ENCODE measurements around the gene RBM34. TPM values are rescaled to one million over a fixed set of nuclear protein-coding genes. Genes with fewer than 3 reads are reported as not detected.
"Not testable (repeated sequence)": the region's sequence is repeated elsewhere in the genome, so short reads cannot be mapped to it uniquely, and the experiment has no call there.

RBM34 gene
- total RNA-seq, 8 experiments from 2014 or later = 111 to 157 (median 137) TPM

DNA sequence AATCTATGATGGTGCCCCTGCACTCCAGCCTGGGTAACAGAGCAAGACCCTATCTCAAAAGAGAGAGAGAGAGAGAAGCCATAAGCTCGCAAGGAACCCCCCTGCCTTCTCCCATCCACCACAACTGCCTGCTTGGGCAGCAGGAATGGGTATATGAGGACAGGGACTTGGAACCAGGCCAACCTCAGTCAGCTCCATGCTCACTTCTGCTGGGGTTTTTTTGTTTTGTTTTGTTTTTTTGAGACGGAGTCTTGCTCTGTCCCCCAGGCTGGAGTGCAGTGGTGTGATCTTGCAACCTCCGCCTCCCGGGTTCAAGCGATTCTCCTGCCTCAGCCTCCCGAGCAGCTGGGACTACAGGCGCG lies 69.0 kb downstream of the RBM34 start:
- ATAC-seq (replicated peaks in 6 of 8) = not testable (repeated sequence)

DNA sequence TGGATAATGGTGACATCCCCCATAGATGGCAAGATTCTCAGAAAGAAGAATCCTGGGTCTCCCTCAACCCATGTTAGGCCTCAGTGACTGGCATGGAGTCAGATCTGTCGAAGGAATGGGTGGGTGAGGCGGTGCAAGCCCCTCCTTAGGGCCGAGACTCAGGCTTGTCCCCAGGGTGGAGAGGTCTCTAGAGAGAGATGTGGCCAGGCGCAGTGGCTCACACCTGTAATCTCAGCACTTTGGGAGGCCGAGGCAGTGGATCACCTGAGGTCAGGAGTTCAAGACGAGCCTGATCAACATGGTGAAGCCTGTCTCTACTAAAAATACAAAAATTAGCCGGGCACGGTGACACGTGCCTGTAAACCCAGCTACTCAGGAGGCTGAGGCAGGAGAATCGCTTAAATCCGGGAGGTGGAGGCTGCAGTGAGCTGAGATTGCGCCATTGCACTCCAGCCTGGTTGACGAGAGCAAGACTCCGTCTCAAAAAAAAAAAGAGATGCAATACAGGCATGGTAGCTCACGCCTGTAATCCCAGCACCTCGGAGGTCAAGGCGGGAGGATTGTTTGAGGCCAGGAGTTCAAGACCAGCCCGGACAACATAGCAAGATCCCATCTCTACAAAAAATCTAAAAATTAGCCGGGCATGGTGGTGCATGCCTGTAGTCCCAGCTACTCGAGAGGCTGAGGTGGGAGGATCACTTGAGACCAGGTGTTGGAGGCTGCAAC lies 69.6 kb downstream of the RBM34 start:
- ATAC-seq (replicated peaks in 6 of 8); H3K4me3 ChIP-seq: not testable (repeated sequence)
- in situ Hi-C loops (cut with MboI; ENCODE audit: low pct_unique_long_range_greater_than_20kb in 2 of 9, low sequenced_read_pairs in 9 of 9, unreplicated experiment in 9 of 9) = loop anchor here (10.0 to 25.0 kb wide), 8 partner anchors 354 to 979 kb away; partner anchors contain the start of genes IRF2BP2 (in 4 of the 9) and TARBP1 (in 2 of the 9)
- Histone ChIP-seq H3K27ac (peak overlapping the region; percentile 54 to 68), H3K4me1 (replicated peaks in 1 of 2) (peaks cover 25 to 30% of the 10 kb centered on the region in 2 donors)
- 60 to 100% (median 92%) methylated on average over 1 to 15 of the region's 20 CpGs; no CpG with 5 or more reads in 2 of the 10 experiments for WGBS, 10 experiments

More for the DNA sequence above, 69.0 kb downstream of the RBM34 start:
- H3K27ac ChIP-seq, H3K4me3 ChIP-seq: not testable (repeated sequence)
- 86 to 100% (median 92%) methylated on average over 1 to 7 of the region's 8 CpGs; no CpG with 5 or more reads in 7 of the 10 experiments for WGBS, 10 experiments
- in situ Hi-C loops (cut with MboI; ENCODE audit: low pct_unique_long_range_greater_than_20kb in 2 of 9, low sequenced_read_pairs in 9 of 9, unreplicated experiment in 9 of 9) = loop anchor here (10.0 to 25.0 kb wide), 8 partner anchors 355 to 980 kb away; partner anchors contain the start of genes IRF2BP2 (in 4 of the 9) and TARBP1 (in 2 of the 9)
- H3K4me1 ChIP-seq (replicated peaks in 1 of 2) = peaks cover 25 to 30% of the 10 kb centered on the region in 2 donors

- WGBS, 10 experiments = 8 to 56% (median 13%) methylated on average over 2 to 20 of the region's 20 CpGs; no CpG with 5 or more reads in 1 of the 10 experiments
- Histone ChIP-seq H3K4me3 (no peak overlapping the region), H3K4me1 (replicated peaks in 1 of 2) (peaks cover 25 to 30% of the 10 kb centered on the region in 2 donors), H3K27ac (peak overlapping the region; percentile 54 to 68)
- in situ Hi-C loops (cut with MboI; ENCODE audit: low pct_unique_long_range_greater_than_20kb in 2 of 9, low sequenced_read_pairs in 9 of 9, unreplicated experiment in 9 of 9) = loop anchor here (10.0 to 25.0 kb wide), 8 partner anchors 353 to 978 kb away; partner anchors contain the start of genes IRF2BP2 (in 4 of the 9) and TARBP1 (in 2 of the 9)
- peak in 5 of 8 experiments; percentile 63 to 67 (median 65) for ATAC-seq (replicated peaks in 6 of 8)
Measured at GRCh38 chr1:235090406-235091069, 70.5 kb downstream of the RBM34 start.

DNA sequence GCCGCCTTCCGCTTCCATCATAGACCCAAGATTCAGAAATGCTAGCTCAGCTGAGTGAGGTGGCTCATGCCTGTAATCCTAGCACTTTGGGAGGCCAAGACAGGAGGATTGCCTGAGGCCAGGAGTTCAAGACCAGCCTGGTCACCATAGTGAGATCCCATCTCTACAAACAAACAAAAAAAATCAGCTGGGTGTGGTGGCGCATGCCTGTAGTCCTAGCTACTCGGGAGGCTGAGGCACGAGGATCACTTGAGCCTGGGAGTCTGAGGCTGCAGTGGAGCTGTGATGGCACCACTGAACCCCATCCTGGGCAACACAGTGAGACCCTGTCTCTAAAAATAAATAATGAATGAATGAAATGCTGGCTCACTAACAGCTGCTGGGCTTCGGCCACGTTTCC lies 72.1 kb downstream of the RBM34 start:
- no peak overlapping the region for H3K27ac ChIP-seq
- ATAC-seq (replicated peaks in 6 of 8) = no peak
- peaks cover 30 to 34% of the 10 kb centered on the region in 2 donors for H3K4me1 ChIP-seq (replicated peaks in 1 of 2)
- H3K4me3 ChIP-seq = no peak overlapping the region
- in situ Hi-C loops (cut with MboI; ENCODE audit: low pct_unique_long_range_greater_than_20kb in 2 of 9, low sequenced_read_pairs in 9 of 9, unreplicated experiment in 9 of 9) = loop anchor here (5.0 to 25.0 kb wide), 10 partner anchors 352 to 977 kb away; partner anchors contain the start of genes IRF2BP2 (in 5 of the 9) and TARBP1 (in 2 of the 9)
- 67 to 100% (median 93%) methylated on average over 1 to 7 of the region's 7 CpGs; no CpG with 5 or more reads in 2 of the 10 experiments for WGBS, 10 experiments

DNA sequence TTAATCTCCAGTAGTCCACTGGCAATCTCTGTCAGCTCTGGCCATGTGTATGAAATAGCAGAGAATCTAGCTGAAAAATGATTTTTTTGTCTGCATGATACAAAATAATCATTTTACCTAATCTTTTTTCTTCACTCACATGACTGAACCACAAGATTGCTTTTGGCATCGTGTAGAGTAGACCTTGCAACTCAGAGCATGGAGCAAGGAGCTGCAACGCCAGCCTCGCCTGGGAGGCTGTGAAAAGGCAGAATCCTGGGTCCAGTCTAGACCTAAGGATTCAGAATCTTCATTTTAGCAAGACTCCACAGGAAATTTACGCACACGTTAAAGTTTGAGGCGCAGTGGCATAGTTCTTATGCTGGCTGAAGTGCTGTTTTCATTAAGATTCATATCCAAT lies 72.6 kb downstream of the RBM34 start:
- peaks cover 32 to 34% of the 10 kb centered on the region in 2 donors for H3K4me1 ChIP-seq (replicated peaks in 1 of 2)
- in situ Hi-C loops (cut with MboI; ENCODE audit: low pct_unique_long_range_greater_than_20kb in 2 of 9, low sequenced_read_pairs in 9 of 9, unreplicated experiment in 9 of 9) = loop anchor here (5.0 to 25.0 kb wide), 10 partner anchors 351 to 976 kb away; partner anchors contain the start of genes IRF2BP2 (in 5 of the 9) and TARBP1 (in 2 of the 9)
- H3K27ac ChIP-seq = no peak overlapping the region
- H3K4me3 ChIP-seq = no peak overlapping the region
- WGBS, 10 experiments = 61 to 100% (median 92%) methylated on average over 2 to 6 of the region's 6 CpGs; no CpG with 5 or more reads in 1 of the 10 experiments
- ATAC-seq (replicated peaks in 6 of 8) = no peak

DNA sequence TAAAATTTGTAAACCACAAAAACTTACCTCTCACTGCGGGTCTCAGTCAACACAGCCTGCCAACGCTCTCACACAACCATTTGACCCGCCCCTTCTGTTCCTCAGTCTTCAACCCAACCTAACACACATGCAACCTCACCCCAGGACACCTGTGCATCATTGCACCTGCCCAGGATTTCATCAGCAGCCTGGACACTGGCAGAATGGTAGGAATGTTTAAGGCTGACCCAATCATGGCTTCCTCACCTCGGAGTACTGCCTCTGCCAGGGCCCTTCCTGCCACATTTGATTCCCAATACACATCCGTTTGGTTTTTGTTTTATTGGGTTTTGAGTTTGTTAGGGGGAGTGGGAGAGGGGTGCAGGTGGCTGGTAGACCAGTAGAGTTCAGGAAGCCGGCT lies 73.1 kb downstream of the RBM34 start:
- ATAC-seq (replicated peaks in 6 of 8) = no peak
- 20 to 100% (median 84%) methylated on average over 1 to 5 of the region's 6 CpGs; no CpG with 5 or more reads in 3 of the 10 experiments for WGBS, 10 experiments

DNA sequence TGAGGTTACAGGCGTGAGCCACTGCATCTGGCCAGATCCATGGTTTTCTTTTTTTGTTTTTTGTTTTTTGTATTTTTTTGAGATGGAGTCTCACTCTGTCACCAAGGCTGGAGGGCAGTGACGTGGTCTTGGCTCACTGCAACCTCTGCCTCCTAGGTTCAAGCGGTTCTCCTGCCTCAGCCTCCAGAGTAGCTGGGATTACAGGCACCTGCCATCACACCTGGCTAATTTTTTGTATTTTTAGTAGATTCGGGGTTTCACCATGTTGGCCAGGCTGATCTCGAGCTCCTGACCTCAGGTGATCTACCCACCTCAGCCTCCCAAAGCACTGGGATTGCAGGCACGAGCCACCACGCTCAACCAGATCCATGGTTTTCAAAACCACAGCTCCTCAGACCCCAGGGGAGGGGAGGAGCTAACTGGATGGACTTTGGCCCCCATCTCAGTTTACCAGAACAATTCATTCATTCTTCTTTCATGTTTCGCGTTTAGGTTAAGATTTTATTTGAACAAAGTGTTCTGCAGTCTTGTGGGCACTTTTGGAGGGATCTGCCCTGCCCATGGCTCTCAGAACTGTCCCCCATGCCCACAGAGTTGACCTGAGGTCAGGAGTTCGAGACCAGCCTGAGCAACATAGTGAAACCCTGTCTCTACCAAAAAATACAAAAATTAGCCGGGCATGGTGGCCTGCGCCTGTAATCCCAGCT lies 75.5 kb downstream of the RBM34 start:
- peaks cover 27% of the 10 kb centered on the region in 2 donors for H3K4me1 ChIP-seq (replicated peaks in 1 of 2)
- in situ Hi-C loops (cut with MboI; ENCODE audit: low pct_unique_long_range_greater_than_20kb in 2 of 9, low sequenced_read_pairs in 9 of 9, unreplicated experiment in 9 of 9) = loop anchor here (5.0 to 25.0 kb wide), 10 partner anchors 348 to 973 kb away; partner anchors contain the start of genes IRF2BP2 (in 5 of the 9) and TARBP1 (in 2 of the 9)
- ATAC-seq (replicated peaks in 6 of 8); H3K4me3 ChIP-seq; H3K27ac ChIP-seq: not testable (repeated sequence)
- WGBS, 10 experiments = 58 to 100% (median 84%) methylated on average over 1 to 12 of the region's 12 CpGs

More for the DNA sequence above, 73.1 kb downstream of the RBM34 start:
- Histone ChIP-seq H3K4me1 (replicated peaks in 1 of 2) (peaks cover 34 to 35% of the 10 kb centered on the region in 2 donors), H3K27ac (no peak overlapping the region), H3K4me3 (no peak overlapping the region)
- in situ Hi-C loops (cut with MboI; ENCODE audit: low pct_unique_long_range_greater_than_20kb in 2 of 9, low sequenced_read_pairs in 9 of 9, unreplicated experiment in 9 of 9) = loop anchor here (5.0 to 25.0 kb wide), 10 partner anchors 351 to 976 kb away; partner anchors contain the start of genes IRF2BP2 (in 5 of the 9) and TARBP1 (in 2 of the 9)

Other genes starting within 250 kb of the RBM34 start
- 100 to 1,000 TPM; 110 to 371 (median 210) TPM for gene TOMM20, start 32.4 kb downstream of the RBM34 start, total RNA-seq
- 10 to 100 TPM; 25.5 to 71.7 (median 53.6) TPM for gene ARID4B, start 166.9 kb upstream of the RBM34 start, total RNA-seq
- 10 to 100 TPM; 25.9 to 52.5 (median 47.1) TPM for gene GGPS1, start 167.3 kb upstream of the RBM34 start, total RNA-seq
- gene TBCE, start 206.2 kb upstream of the RBM34 start, total RNA-seq = 10 to 100 TPM; 22.8 to 54.1 (median 33.8) TPM